ENCODE results near the gene RNASE2. TPM values are rescaled to one million over a fixed set of nuclear protein-coding genes. Genes with fewer than 3 reads are reported as not detected.

RNASE2 gene
- total and polyA plus RNA-seq, 4 donors: 0.59 to 27.0 (median 4.3) TPM

DNA sequence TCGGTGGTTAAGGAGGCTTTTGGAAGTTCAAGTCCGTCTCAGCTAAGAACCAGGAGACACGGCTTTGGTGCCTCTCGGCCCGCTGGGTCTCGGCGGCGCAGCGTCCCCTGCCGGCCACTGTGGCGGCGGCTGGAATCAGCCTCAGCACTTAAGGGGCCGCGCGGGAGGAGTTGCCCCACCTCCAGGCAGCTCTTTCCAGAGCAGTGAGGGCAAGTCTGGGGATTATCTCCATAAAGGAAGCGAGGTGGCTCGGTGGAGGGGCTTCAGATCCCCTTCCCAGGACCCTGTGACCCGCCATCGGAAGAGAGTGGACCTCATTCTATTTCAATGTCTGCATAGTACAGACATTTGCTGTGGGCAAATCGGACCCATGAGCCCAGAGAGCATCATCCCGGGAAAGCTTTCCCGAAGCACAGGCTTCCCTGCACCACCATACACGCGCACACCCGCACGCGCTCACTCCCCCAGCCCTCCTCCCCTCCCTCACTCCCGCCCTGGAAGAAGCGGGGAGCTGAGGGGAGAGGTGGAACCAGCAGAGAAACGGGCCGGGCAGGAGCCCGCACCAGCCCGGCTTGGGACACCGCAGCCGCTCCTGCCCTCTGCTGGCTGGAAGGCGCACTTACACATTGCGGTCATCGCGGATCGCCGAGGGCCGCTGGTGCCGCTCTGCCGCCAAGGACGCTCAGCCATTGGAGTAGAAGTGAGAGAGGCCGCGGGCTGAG lies 15.9 kb downstream of the RNASE2 start (continued):
- TF ChIP-seq, protein P1, sequence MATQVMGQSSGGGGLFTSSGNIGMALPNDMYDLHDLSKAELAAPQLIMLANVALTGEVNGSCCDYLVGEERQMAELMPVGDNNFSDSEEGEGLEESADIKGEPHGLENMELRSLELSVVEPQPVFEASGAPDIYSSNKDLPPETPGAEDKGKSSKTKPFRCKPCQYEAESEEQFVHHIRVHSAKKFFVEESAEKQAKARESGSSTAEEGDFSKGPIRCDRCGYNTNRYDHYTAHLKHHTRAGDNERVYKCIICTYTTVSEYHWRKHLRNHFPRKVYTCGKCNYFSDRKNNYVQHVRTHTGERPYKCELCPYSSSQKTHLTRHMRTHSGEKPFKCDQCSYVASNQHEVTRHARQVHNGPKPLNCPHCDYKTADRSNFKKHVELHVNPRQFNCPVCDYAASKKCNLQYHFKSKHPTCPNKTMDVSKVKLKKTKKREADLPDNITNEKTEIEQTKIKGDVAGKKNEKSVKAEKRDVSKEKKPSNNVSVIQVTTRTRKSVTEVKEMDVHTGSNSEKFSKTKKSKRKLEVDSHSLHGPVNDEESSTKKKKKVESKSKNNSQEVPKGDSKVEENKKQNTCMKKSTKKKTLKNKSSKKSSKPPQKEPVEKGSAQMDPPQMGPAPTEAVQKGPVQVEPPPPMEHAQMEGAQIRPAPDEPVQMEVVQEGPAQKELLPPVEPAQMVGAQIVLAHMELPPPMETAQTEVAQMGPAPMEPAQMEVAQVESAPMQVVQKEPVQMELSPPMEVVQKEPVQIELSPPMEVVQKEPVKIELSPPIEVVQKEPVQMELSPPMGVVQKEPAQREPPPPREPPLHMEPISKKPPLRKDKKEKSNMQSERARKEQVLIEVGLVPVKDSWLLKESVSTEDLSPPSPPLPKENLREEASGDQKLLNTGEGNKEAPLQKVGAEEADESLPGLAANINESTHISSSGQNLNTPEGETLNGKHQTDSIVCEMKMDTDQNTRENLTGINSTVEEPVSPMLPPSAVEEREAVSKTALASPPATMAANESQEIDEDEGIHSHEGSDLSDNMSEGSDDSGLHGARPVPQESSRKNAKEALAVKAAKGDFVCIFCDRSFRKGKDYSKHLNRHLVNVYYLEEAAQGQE (IDR thresholded peaks at IDR 0.05): no peak
- TF ChIP-seq, protein P2, sequence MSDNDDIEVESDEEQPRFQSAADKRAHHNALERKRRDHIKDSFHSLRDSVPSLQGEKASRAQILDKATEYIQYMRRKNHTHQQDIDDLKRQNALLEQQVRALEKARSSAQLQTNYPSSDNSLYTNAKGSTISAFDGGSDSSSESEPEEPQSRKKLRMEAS (IDR thresholded peaks at IDR 0.05): no peak
- TF ChIP-seq YY1 (IDR thresholded peaks at IDR 0.05): peak; percentile 59
- no peak for TF ChIP-seq TAF1 (conservative IDR thresholded peaks at IDR 0.05)
- peak; percentile 66 to 86 for TF ChIP-seq RAD21 (IDR thresholded peaks at IDR 0.05)
- TF ChIP-seq FOXA1 (IDR thresholded peaks at IDR 0.05): no peak
- no peak for TF ChIP-seq FOXA2 (IDR thresholded peaks at IDR 0.05)

DNA sequence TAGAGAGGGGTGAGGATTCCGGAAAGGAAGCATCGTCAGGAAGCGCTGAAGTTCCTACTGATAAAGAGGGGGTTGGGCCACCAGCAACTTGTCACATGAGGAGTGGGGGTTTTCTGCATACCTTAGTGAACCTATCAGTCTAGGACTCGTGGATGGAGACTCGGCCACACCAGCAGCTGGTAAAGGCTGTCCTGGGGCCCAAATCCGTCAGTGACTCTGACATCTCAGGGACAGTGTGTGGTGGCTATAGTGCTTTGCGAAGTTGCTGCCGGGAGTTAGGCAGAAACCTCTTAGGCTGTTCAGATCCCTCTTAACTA lies 16.4 kb downstream of the RNASE2 start:
- peak overlapping the region in 1 of 3 donors; percentile 38 for H3K4me3 ChIP-seq (ENCODE audit: low read depth in 1 of 3, low read length in 3 of 3)
- TF ChIP-seq GABPA (IDR thresholded peaks at IDR 0.05 in 1 of 2, conservative IDR thresholded peaks at IDR 0.05 in 1 of 2): peak in 1 of 2 donors; percentile 9
- TF ChIP-seq TAF1 (conservative IDR thresholded peaks at IDR 0.05): no peak
- TF ChIP-seq YY1 (IDR thresholded peaks at IDR 0.05): peak; percentile 9
- peak; percentile 41 for TF ChIP-seq NR2F2 (IDR thresholded peaks at IDR 0.05)
- TF ChIP-seq, protein P1 (IDR thresholded peaks at IDR 0.05): no peak
- H3K27me3 ChIP-seq (ENCODE audit: control insufficient read depth in 4 of 4, insufficient read depth in 4 of 4, low read length in 3 of 4): peaks cover 0 to 3% (median 0%) of the 10 kb centered on the region in 4 donors
- H3K9ac ChIP-seq (ENCODE audit: low read depth in 1 of 2, low read length in 2 of 2): no peak overlapping the region
- H3K27ac ChIP-seq (ENCODE audit: low read depth in 1 of 2, low read length in 2 of 2): no peak overlapping the region
- H3K9me3 ChIP-seq (ENCODE audit: control insufficient read depth in 4 of 4, low read length in 3 of 4): no peaks in the 10 kb centered on the region
- H3K4me1 ChIP-seq (ENCODE audit: control insufficient read depth in 4 of 4, insufficient read depth in 4 of 4, low read length in 3 of 4): peaks cover 0 to 14% (median 8%) of the 10 kb centered on the region in 4 donors
- WGBS: 16% methylated on average over 8 of the region's 8 CpGs
- DNase-seq (ENCODE audit: low spot score): no peak
- H3K36me3 ChIP-seq (ENCODE audit: control insufficient read depth in 4 of 4, insufficient read depth in 3 of 4, low read depth in 1 of 4, low read length in 3 of 4): no peaks in the 10 kb centered on the region

DNA sequence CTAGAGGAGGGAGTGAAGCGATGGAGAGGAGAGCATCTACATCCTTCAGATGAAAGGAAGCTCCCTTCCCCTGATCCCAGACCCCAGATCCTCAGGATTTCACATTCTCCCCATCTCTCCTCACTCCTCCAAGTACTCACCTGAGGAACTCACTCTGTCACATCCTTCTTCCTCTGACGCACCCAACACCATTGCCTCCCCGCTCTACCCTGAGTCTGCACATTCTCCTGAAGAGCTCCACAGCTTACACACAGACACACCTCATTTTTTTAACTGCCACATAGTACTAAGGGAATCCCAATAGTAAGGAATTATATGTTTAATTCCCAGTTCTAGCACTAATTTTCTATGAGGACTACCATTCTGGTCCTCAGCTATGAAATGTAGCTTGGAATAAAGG lies 18.2 kb downstream of the RNASE2 start:
- H3K9ac ChIP-seq (ENCODE audit: low read depth in 1 of 2, low read length in 2 of 2): no peak overlapping the region
- no peak overlapping the region for H3K4me3 ChIP-seq (ENCODE audit: low read depth in 1 of 3, low read length in 3 of 3)
- H3K9me3 ChIP-seq (ENCODE audit: control insufficient read depth in 4 of 4, low read length in 3 of 4): no peaks in the 10 kb centered on the region
- H3K27me3 ChIP-seq (ENCODE audit: control insufficient read depth in 4 of 4, insufficient read depth in 4 of 4, low read length in 3 of 4): no peaks in the 10 kb centered on the region
- 94% methylated on average over 3 of the region's 3 CpGs for whole genome bisulfite sequencing
- H3K4me1 ChIP-seq (ENCODE audit: control insufficient read depth in 4 of 4, insufficient read depth in 4 of 4, low read length in 3 of 4): peaks cover 0 to 14% (median 8%) of the 10 kb centered on the region in 4 donors
- no peak for DNase-seq (ENCODE audit: low spot score)
- no peak overlapping the region for H3K27ac ChIP-seq (ENCODE audit: low read depth in 1 of 2, low read length in 2 of 2)
- H3K36me3 ChIP-seq (ENCODE audit: control insufficient read depth in 4 of 4, insufficient read depth in 3 of 4, low read depth in 1 of 4, low read length in 3 of 4): no peaks in the 10 kb centered on the region
- TF ChIP-seq FOXA1 (IDR thresholded peaks at IDR 0.05) (no peak), RAD21 (IDR thresholded peaks at IDR 0.05) (no peak), HNF4A (conservative IDR thresholded peaks at IDR 0.05) (no peak), YY1 (IDR thresholded peaks at IDR 0.05) (no peak), GABPA (IDR thresholded peaks at IDR 0.05 in 1 of 2, conservative IDR thresholded peaks at IDR 0.05 in 1 of 2) (no peak)
- TF ChIP-seq, protein P3, sequence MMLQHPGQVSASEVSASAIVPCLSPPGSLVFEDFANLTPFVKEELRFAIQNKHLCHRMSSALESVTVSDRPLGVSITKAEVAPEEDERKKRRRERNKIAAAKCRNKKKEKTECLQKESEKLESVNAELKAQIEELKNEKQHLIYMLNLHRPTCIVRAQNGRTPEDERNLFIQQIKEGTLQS (IDR thresholded peaks at IDR 0.05): no peak
- TF ChIP-seq, protein P2 (IDR thresholded peaks at IDR 0.05): no peak
- TF ChIP-seq, protein P4, sequence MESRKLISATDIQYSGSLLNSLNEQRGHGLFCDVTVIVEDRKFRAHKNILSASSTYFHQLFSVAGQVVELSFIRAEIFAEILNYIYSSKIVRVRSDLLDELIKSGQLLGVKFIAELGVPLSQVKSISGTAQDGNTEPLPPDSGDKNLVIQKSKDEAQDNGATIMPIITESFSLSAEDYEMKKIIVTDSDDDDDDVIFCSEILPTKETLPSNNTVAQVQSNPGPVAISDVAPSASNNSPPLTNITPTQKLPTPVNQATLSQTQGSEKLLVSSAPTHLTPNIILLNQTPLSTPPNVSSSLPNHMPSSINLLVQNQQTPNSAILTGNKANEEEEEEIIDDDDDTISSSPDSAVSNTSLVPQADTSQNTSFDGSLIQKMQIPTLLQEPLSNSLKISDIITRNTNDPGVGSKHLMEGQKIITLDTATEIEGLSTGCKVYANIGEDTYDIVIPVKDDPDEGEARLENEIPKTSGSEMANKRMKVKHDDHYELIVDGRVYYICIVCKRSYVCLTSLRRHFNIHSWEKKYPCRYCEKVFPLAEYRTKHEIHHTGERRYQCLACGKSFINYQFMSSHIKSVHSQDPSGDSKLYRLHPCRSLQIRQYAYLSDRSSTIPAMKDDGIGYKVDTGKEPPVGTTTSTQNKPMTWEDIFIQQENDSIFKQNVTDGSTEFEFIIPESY (IDR thresholded peaks at IDR 0.05): no peak
- TF ChIP-seq, protein P1 (IDR thresholded peaks at IDR 0.05): no peak

Measured in liver (tissue), 9 donors.